HepG2 (cell line): ENCODE measurements around the gene KRTAP6-1. TPM values are rescaled to one million over a fixed set of nuclear protein-coding genes. Genes with fewer than 3 reads are reported as not detected.

Source experiments
- ATAC-seq: fragments of 200-7000 bp; cut with Tn5 transposase; 3 replicates; pipeline ENCODE4 v1.9.1; 2020; ENCODE audit warnings: mild to moderate bottlenecking, moderate library complexity
- BruUV-seq: library from RNA; stranded (reverse); fragments of 400-500 nt; replicated peaks from 2 replicates; lab custom pipeline; 2021; lab: Mats Ljungman, UMichigan
- CTCF ChIA-PET: fragments of 300-600 bp; formaldehyde crosslinking; extraction: SDS; loops from one replicate; lab custom pipeline; 2021; ENCODE audit warnings: low total read pairs, inconsistent platforms, low intra/inter-chr PET ratio; lab: Yijun Ruan, JAX
- POLR2A ChIA-PET: fragments of 350-600 bp; sonication (Branson Sonifier 250); formaldehyde crosslinking; loops from one replicate; lab custom pipeline; 2020; ENCODE audit warnings: antibody characterized with exemption, inconsistent platforms; lab: Yijun Ruan, JAX
- DNase-seq: peaks from one replicate; pipeline ENCODE4 v3.0.0-alpha.2; 2015; ENCODE audit warnings: low spot score
- FAIRE-seq: peaks from 3 replicates; lab custom pipeline; 2011; peaks lifted over from hg19 to GRCh38; lab: Jason Lieb, UNC
- H2AFZ ChIP-seq: one replicate; pipeline ENCODE4 v1.6.1; 2011; ENCODE audit warnings: low read length, inconsistent platforms
- H3K27ac ChIP-seq: fragments of 300-600 bp; 3 replicates; pipeline ENCODE4 v1.8.0; 2011; ENCODE audit warnings: mixed run types, mild to moderate bottlenecking, mixed read lengths, low read length, inconsistent platforms; ENCODE audit not compliant: insufficient read depth; ENCODE audit errors: extremely low read length
- H3K27me3 ChIP-seq, 2 experiments: fragments of 200-600 bp in 1 of 2; 2 replicates in 1 of 2; 3 replicates in 1 of 2; pipeline versions ENCODE4 v1.6.0 to v1.8.0; 2011; ENCODE audit warnings: low read length in 2 of 2, mild to moderate bottlenecking in 2 of 2, moderate library complexity in 2 of 2, inconsistent platforms in 1 of 2; ENCODE audit not compliant: insufficient read depth in 2 of 2, control insufficient read depth in 1 of 2
- H3K36me3 ChIP-seq, 2 experiments: fragments of 200-600 bp in 1 of 2; replicated peaks in 1 of 2; 2 replicates in 1 of 2; 3 replicates in 1 of 2; pipeline versions ENCODE4 v1.5.1 to v1.8.0; 2011; ENCODE audit warnings: low read length in 2 of 2, inconsistent platforms in 1 of 2; ENCODE audit not compliant: insufficient read depth in 2 of 2, control insufficient read depth in 1 of 2
- H3K4me1 ChIP-seq: 2 replicates; pipeline ENCODE4 v1.5.1; 2012; ENCODE audit warnings: low read length, inconsistent platforms; ENCODE audit not compliant: insufficient read depth
- H3K4me2 ChIP-seq: 2 replicates; pipeline ENCODE4 v1.6.0; 2011; ENCODE audit warnings: low read depth, low read length, inconsistent platforms
- H3K4me3 ChIP-seq, 3 experiments: fragments of 200-600 bp in 1 of 3; sonication (generic), shearing (Covaris generic) in 1 of 3; replicated peaks in 1 of 3; 2 replicates each; pipeline ENCODE4 v1.5.1; 2011 to 2016; ENCODE audit warnings: low read length in 3 of 3, inconsistent platforms in 2 of 3, low read depth in 2 of 3, mild to moderate bottlenecking in 2 of 3, control low read depth in 1 of 3, mixed read lengths in 1 of 3; ENCODE audit not compliant: insufficient read depth in 1 of 3
- H3K79me2 ChIP-seq: one replicate; pipeline ENCODE4 v1.6.1; 2011; ENCODE audit warnings: low read length, inconsistent platforms; ENCODE audit not compliant: insufficient read depth
- H3K9ac ChIP-seq: 2 replicates; pipeline ENCODE4 v1.6.0; 2011; ENCODE audit warnings: mild to moderate bottlenecking, low read depth, low read length, inconsistent platforms; ENCODE audit not compliant: insufficient read depth
- H3K9me3 ChIP-seq: 2 replicates; pipeline ENCODE4 v1.5.1; 2012; ENCODE audit warnings: mild to moderate bottlenecking, low read length
- H4K20me1 ChIP-seq: 2 replicates; pipeline ENCODE4 v1.6.0; 2011; ENCODE audit warnings: inconsistent platforms, mild to moderate bottlenecking, low read length, moderate library complexity; ENCODE audit not compliant: insufficient read depth
- EED ChIP-seq: sonication (generic); formaldehyde crosslinking; IDR thresholded peaks from 2 replicates; pipeline ENCODE4 v1.5.0; 2020; ENCODE audit warnings: mild to moderate bottlenecking, missing genetic modification reagents
- GMEB1 ChIP-seq: sonication (generic); formaldehyde crosslinking; IDR thresholded peaks from 2 replicates; pipeline ENCODE4 v1.5.1; 2020; ENCODE audit warnings: missing genetic modification reagents, mild to moderate bottlenecking, borderline replicate concordance
- JUND ChIP-seq: sonication (generic); formaldehyde crosslinking; IDR thresholded peaks from 2 replicates; pipeline ENCODE4 v1.8.0; 2022; ENCODE audit warnings: mild to moderate bottlenecking, missing genetic modification reagents
- KDM5B ChIP-seq: sonication (generic); formaldehyde crosslinking; IDR thresholded peaks from 2 replicates; pipeline ENCODE4 v1.4.0; 2020; ENCODE audit warnings: missing genetic modification reagents, mild to moderate bottlenecking, borderline replicate concordance
- ZBED4 ChIP-seq: sonication (generic); formaldehyde crosslinking; IDR thresholded peaks from 2 replicates; pipeline ENCODE4 v1.4.0; 2020; ENCODE audit warnings: missing genetic modification reagents, borderline replicate concordance
- ZKSCAN8 ChIP-seq: IDR thresholded peaks from 2 replicates; pipeline ENCODE4 v1.6.1; 2016; ENCODE audit warnings: borderline replicate concordance, missing genetic modification reagents, missing compliant biosample characterization
- ZNF263 ChIP-seq: sonication (generic); formaldehyde crosslinking; IDR thresholded peaks from 2 replicates; pipeline ENCODE4 v1.4.0; 2020; ENCODE audit warnings: missing genetic modification reagents
- ZNF431 ChIP-seq: sonication (generic); formaldehyde crosslinking; IDR thresholded peaks from 2 replicates; pipeline ENCODE4 v1.9.0; 2022; ENCODE audit warnings: missing genetic modification reagents, low read depth, mild to moderate bottlenecking, borderline replicate concordance
- ZNF567 ChIP-seq: sonication (generic); formaldehyde crosslinking; IDR thresholded peaks from 2 replicates; pipeline ENCODE4 v1.8.1; 2023; ENCODE audit warnings: mild to moderate bottlenecking, missing genetic modification reagents, borderline replicate concordance
- ZNF615 ChIP-seq: sonication (generic); formaldehyde crosslinking; IDR thresholded peaks from 2 replicates; pipeline ENCODE4 v1.5.0; 2020; ENCODE audit warnings: mild to moderate bottlenecking, missing genetic modification reagents, borderline replicate concordance
- ZNF841 ChIP-seq: sonication (generic); formaldehyde crosslinking; IDR thresholded peaks from 2 replicates; pipeline ENCODE4 v1.8.1; 2023; ENCODE audit warnings: missing genetic modification reagents, borderline replicate concordance
- WGBS: methylation state at CpG from one replicate; pipeline ENCODE4 v1.1.6; 2017; ENCODE audit warnings: low lambda C conversion rate; 5-methylcytosine and 5-hydroxymethylcytosine counted together
- in situ Hi-C: cut with HindIII; loops from 2 replicates; pipeline ENCODE4 v1.10.0; 2017; ENCODE audit warnings: low pct_unique_long_range_greater_than_20kb; ENCODE audit not compliant: extremely low pct_ligation_motif_present
- intact Hi-C: fragments of 100-400 bp; cut with micrococcal nuclease; formaldehyde crosslinking; loops from one replicate; pipeline ENCODE4 v1.10.0; 2022; ENCODE audit not compliant: unreplicated experiment
- polyA plus RNA-seq, 8 experiments: library from polyadenylated mRNA; depleted of rRNA in 3 of 8; stranded (reverse) in 7 of 8; unstranded in 1 of 8; fragments of >200 nt; fragmentation: Illumina TruSeq in 4 of 8; extraction: Trizol in 4 of 8; gene quantifications; 2 replicates each; pipeline versions ENCODE4 v1.2.1 to v1.2.3, GENCODE V29; 2011 to 2016; ENCODE audit warnings: low read depth in 4 of 8, missing spikeins in 1 of 8, mixed read lengths in 1 of 8; ENCODE audit not compliant: insufficient read depth in 1 of 8
- total RNA-seq, 5 experiments: library from RNA; depleted of rRNA; stranded (reverse); fragments of >200 nt; fragmentation: Illumina TruSeq; extraction: Trizol; gene quantifications; 2 replicates each; pipeline ENCODE4 v1.2.3, GENCODE V29; 2016; ENCODE audit warnings: low read depth in 1 of 5
- TF ChIP-seq, protein P1 (sequence below): IDR thresholded peaks from 2 replicates; pipeline ENCODE4 v1.6.1; 2012; ENCODE audit warnings: low read length, improper control_type of control experiment
- TF ChIP-seq, protein P2 (sequence below): sonication (generic); formaldehyde crosslinking; IDR thresholded peaks from 2 replicates; pipeline ENCODE4 v1.4.0; 2020; ENCODE audit warnings: missing genetic modification reagents, borderline replicate concordance

KRTAP6-1 gene
- total and polyA plus RNA-seq, 2 of the 13 experiments (the other 11 are each of a cell fraction or from before 2014, with no cell fraction given) = not detected

DNA sequence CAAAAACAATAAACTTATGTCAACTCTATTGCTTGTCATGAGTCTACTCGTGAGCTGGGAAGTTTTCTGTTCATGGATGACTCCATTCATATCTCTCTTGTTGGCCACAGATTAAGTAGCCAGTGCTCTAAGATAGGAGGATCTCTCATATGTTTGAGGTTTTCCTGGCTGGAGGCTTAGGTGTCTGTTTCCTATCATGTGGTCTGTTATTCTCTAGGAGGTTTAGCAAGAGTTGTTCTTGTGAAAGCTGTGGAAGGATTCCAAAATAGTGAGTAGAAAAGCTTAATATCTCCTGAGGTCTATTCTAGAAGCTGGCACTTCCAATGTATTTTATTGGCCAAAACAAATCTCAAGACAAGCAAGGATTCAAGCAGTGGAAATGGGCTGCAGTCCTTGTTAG is 15.5 kb upstream of the KRTAP6-1 start:
- FAIRE-seq = no peak
- WGBS = 0% methylated on average over 1 of the region's 1 CpG
- no TSS peak for BruUV-seq
- TF ChIP-seq ZBED4 (CRISPR knock-in tag) (no peak), KDM5B (CRISPR knock-in tag) (no peak), ZNF263 (CRISPR knock-in tag) (no peak), GMEB1 (CRISPR knock-in tag) (no peak), EED (CRISPR knock-in tag) (no peak), ZNF615 (CRISPR knock-in tag) (no peak), ZNF567 (CRISPR knock-in tag) (no peak), ZKSCAN8 (CRISPR knock-in tag) (no peak), JUND (CRISPR knock-in tag) (no peak), ZNF431 (no peak), ZNF841 (CRISPR knock-in tag) (no peak)
- TF ChIP-seq, protein P1, sequence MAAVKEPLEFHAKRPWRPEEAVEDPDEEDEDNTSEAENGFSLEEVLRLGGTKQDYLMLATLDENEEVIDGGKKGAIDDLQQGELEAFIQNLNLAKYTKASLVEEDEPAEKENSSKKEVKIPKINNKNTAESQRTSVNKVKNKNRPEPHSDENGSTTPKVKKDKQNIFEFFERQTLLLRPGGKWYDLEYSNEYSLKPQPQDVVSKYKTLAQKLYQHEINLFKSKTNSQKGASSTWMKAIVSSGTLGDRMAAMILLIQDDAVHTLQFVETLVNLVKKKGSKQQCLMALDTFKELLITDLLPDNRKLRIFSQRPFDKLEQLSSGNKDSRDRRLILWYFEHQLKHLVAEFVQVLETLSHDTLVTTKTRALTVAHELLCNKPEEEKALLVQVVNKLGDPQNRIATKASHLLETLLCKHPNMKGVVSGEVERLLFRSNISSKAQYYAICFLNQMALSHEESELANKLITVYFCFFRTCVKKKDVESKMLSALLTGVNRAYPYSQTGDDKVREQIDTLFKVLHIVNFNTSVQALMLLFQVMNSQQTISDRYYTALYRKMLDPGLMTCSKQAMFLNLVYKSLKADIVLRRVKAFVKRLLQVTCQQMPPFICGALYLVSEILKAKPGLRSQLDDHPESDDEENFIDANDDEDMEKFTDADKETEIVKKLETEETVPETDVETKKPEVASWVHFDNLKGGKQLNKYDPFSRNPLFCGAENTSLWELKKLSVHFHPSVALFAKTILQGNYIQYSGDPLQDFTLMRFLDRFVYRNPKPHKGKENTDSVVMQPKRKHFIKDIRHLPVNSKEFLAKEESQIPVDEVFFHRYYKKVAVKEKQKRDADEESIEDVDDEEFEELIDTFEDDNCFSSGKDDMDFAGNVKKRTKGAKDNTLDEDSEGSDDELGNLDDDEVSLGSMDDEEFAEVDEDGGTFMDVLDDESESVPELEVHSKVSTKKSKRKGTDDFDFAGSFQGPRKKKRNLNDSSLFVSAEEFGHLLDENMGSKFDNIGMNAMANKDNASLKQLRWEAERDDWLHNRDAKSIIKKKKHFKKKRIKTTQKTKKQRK = no peak
- TF ChIP-seq, protein P2, sequence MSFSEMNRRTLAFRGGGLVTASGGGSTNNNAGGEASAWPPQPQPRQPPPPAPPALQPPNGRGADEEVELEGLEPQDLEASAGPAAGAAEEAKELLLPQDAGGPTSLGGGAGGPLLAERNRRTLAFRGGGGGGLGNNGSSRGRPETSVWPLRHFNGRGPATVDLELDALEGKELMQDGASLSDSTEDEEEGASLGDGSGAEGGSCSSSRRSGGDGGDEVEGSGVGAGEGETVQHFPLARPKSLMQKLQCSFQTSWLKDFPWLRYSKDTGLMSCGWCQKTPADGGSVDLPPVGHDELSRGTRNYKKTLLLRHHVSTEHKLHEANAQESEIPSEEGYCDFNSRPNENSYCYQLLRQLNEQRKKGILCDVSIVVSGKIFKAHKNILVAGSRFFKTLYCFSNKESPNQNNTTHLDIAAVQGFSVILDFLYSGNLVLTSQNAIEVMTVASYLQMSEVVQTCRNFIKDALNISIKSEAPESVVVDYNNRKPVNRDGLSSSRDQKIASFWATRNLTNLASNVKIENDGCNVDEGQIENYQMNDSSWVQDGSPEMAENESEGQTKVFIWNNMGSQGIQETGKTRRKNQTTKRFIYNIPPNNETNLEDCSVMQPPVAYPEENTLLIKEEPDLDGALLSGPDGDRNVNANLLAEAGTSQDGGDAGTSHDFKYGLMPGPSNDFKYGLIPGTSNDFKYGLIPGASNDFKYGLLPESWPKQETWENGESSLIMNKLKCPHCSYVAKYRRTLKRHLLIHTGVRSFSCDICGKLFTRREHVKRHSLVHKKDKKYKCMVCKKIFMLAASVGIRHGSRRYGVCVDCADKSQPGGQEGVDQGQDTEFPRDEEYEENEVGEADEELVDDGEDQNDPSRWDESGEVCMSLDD (CRISPR knock-in tag) = no peak

More for the DNA sequence above, 15.5 kb upstream of the KRTAP6-1 start:
- Histone ChIP-seq H3K4me2 (no peak overlapping the region), H3K79me2 (no peaks in the 10 kb centered on the region), H3K27me3 (no peaks in the 10 kb centered on the region), H3K36me3 (no peaks in the 10 kb centered on the region), H3K27ac (no peak overlapping the region), H3K4me1 (no peaks in the 10 kb centered on the region), H2AFZ (no peak overlapping the region), H4K20me1 (no peaks in the 10 kb centered on the region), H3K9me3 (peaks cover 87% of the 10 kb centered on the region), H3K9ac (no peak overlapping the region), H3K4me3 (no peak overlapping the region)
- intact Hi-C loops (no loop called here), in situ Hi-C loops (no loop called here)
- DNase-seq (no peak), ATAC-seq (no peak)
- CTCF ChIA-PET = no interaction called here
- POLR2A ChIA-PET = no interaction called here
